Right lobe of liver (tissue), 4 donors: ENCODE results near the gene EPHA2.

Experiments used
- POLR2A ChIP-seq: fragments of 450-650 bp; IDR thresholded peaks from one replicate; pipeline ENCODE4 v1.6.1; 2017; ENCODE audit warnings: antibody characterized with exemption, mild to moderate bottlenecking
- TF ChIP-seq, protein P1 (sequence below), 4 donors: fragments of 200-600 bp in 3 of 4; fragments of 450-650 bp in 1 of 4; IDR thresholded peaks; one replicate each; pipeline versions ENCODE4 v1.5.1 to v1.8.0; 2016 to 2022; ENCODE audit warnings: antibody characterized with exemption in 4 of 4, mild to moderate bottlenecking in 2 of 4
- donor health status: DM: no; HTN: no; CAD: no.
- donor health status: DM: no; HTN: no; CAD: no.
- donor health status: DM: no; HTN: yes; CAD: no.

DNA sequence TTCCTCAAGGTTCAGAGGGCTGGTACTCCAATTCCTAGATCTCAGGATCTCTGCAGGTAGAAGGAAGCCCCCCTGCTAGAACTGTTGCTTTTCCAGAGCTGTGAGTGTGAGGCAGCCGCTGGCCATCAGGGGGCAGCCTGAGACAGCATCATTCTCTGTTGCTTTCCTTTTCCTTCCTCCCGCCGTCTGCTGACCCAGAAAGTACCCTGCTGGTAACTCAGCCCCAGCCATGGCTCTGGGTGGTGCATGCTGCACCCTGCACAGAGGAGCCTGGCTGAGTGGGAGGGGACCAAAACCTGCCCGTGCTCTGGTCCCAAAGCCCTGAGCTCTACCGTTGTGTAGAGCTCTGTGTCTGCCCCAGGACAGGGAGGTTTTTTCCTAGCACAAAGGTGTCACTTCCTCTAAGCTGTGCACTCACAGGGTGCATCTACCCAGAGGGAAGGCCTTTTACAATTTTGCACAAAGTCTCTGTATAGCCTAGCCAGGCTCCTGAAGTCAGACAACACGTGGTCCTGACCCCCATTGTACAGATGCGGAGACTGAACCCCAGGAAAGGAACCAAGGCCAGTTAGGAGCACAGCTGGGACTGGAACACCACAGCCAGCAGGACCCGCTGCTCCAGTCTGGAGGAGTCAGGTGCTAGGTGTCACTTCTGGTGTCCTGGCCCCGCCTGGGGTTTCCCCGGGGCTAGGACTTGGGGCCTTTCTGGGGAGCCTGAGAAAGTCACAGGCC is 76.8 kb downstream of the EPHA2 start:
- TF ChIP-seq, protein P1, sequence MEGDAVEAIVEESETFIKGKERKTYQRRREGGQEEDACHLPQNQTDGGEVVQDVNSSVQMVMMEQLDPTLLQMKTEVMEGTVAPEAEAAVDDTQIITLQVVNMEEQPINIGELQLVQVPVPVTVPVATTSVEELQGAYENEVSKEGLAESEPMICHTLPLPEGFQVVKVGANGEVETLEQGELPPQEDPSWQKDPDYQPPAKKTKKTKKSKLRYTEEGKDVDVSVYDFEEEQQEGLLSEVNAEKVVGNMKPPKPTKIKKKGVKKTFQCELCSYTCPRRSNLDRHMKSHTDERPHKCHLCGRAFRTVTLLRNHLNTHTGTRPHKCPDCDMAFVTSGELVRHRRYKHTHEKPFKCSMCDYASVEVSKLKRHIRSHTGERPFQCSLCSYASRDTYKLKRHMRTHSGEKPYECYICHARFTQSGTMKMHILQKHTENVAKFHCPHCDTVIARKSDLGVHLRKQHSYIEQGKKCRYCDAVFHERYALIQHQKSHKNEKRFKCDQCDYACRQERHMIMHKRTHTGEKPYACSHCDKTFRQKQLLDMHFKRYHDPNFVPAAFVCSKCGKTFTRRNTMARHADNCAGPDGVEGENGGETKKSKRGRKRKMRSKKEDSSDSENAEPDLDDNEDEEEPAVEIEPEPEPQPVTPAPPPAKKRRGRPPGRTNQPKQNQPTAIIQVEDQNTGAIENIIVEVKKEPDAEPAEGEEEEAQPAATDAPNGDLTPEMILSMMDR (IDR thresholded peaks at IDR 0.05) = peak; percentile 84 to 93 (median 90)
- TF ChIP-seq POLR2A = no peak
